ENCODE data around the gene CNFN.

- TF ChIP-seq, protein P1, sequence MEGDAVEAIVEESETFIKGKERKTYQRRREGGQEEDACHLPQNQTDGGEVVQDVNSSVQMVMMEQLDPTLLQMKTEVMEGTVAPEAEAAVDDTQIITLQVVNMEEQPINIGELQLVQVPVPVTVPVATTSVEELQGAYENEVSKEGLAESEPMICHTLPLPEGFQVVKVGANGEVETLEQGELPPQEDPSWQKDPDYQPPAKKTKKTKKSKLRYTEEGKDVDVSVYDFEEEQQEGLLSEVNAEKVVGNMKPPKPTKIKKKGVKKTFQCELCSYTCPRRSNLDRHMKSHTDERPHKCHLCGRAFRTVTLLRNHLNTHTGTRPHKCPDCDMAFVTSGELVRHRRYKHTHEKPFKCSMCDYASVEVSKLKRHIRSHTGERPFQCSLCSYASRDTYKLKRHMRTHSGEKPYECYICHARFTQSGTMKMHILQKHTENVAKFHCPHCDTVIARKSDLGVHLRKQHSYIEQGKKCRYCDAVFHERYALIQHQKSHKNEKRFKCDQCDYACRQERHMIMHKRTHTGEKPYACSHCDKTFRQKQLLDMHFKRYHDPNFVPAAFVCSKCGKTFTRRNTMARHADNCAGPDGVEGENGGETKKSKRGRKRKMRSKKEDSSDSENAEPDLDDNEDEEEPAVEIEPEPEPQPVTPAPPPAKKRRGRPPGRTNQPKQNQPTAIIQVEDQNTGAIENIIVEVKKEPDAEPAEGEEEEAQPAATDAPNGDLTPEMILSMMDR (IDR thresholded peaks at IDR 0.05; ENCODE audit: low read depth, low read length, poor library complexity, severe bottlenecking) = no peak
- no peak for TF ChIP-seq EZH2phosphoT487 (IDR thresholded peaks at IDR 0.05; ENCODE audit: borderline replicate concordance, low read length)
These were observed 38.9 kb downstream of the CNFN start for GRCh38 chr19:42351079-42351735.
